Endothelial cell (in vitro differentiated cells): Measurements from ENCODE around the gene KLHDC1. TPM values are rescaled to one million over a fixed set of nuclear protein-coding genes. Genes with fewer than 3 reads are reported as not detected.

Experiments
- DNase-seq: peaks from one replicate; pipeline ENCODE4 v3.0.0; 2021; ENCODE audit warnings: low spot score
- H3K27ac Mint-ChIP-seq: one replicate; pipeline ENCODE4 v1.8.0; 2021; ENCODE audit warnings: mixed read lengths, inconsistent platforms; ENCODE audit not compliant: unreplicated experiment
- H3K27me3 Mint-ChIP-seq: one replicate; pipeline ENCODE4 v1.8.0; 2021; ENCODE audit warnings: mild to moderate bottlenecking, moderate library complexity, mixed read lengths, inconsistent platforms; ENCODE audit not compliant: unreplicated experiment
- H3K36me3 Mint-ChIP-seq: one replicate; pipeline ENCODE4 v1.8.0; 2021; ENCODE audit warnings: mild to moderate bottlenecking, low read depth, mixed read lengths, inconsistent platforms; ENCODE audit not compliant: unreplicated experiment
- H3K4me1 Mint-ChIP-seq: one replicate; pipeline ENCODE4 v1.8.0; 2021; ENCODE audit warnings: mild to moderate bottlenecking, mixed read lengths, inconsistent platforms; ENCODE audit not compliant: unreplicated experiment
- H3K4me3 Mint-ChIP-seq: one replicate; pipeline ENCODE4 v1.8.0; 2021; ENCODE audit warnings: mild to moderate bottlenecking, mixed read lengths, inconsistent platforms; ENCODE audit not compliant: unreplicated experiment
- H3K9me3 Mint-ChIP-seq: one replicate; pipeline ENCODE4 v1.8.0; 2021; ENCODE audit warnings: mixed read lengths, inconsistent platforms; ENCODE audit not compliant: unreplicated experiment
- CTCF ChIP-seq: fragments of 200-600 bp; sonication (generic); IDR thresholded peaks from one replicate; pipeline ENCODE4 v1.5.0; 2021; ENCODE audit warnings: antibody characterized with exemption; ENCODE audit not compliant: unreplicated experiment
- total RNA-seq: library from RNA; stranded (reverse); fragmentation: NEBNext Ultra II Directional; extraction: Animal tissue kit (Norgen Biotek cat#: 25700); gene quantifications from one replicate; pipeline ENCODE4 v1.2.1, GENCODE V29; 2021; ENCODE audit not compliant: unreplicated experiment

Gene KLHDC1
- total RNA-seq, 1 donor from 2014 or later = 1.6 TPM

GRCh38 chr14:49754570-49755097 lies 61.7 kb downstream of the KLHDC1 start:
- Mint-ChIP-seq H3K4me1 (no peaks in the 10 kb centered on the region), H3K27me3 (peaks cover 2% of the 10 kb centered on the region), H3K27ac (no peak overlapping the region), H3K4me3 (no peak overlapping the region), H3K9me3 (no peaks in the 10 kb centered on the region), H3K36me3 (no peaks in the 10 kb centered on the region)
- DNase-seq = no peak
- TF ChIP-seq CTCF = no peak

GRCh38 chr14:49755378-49755777 lies 62.5 kb downstream of the KLHDC1 start:
- DNase-seq = no peak
- no peak for TF ChIP-seq CTCF
- H3K36me3 Mint-ChIP-seq = no peaks in the 10 kb centered on the region

GRCh38 chr14:49761839-49762551 lies 69.1 kb downstream of the KLHDC1 start:
- Mint-ChIP-seq H3K27ac (no peak overlapping the region), H3K9me3 (no peaks in the 10 kb centered on the region), H3K4me3 (no peak overlapping the region), H3K4me1 (no peaks in the 10 kb centered on the region), H3K27me3 (peaks cover under 1% of the 10 kb centered on the region), H3K36me3 (no peaks in the 10 kb centered on the region)
- TF ChIP-seq CTCF = no peak
- no peak for DNase-seq

More at GRCh38 chr14:49755378-49755777, 62.5 kb downstream of the KLHDC1 start:
- H3K4me1 Mint-ChIP-seq = no peaks in the 10 kb centered on the region
- no peak overlapping the region for H3K4me3 Mint-ChIP-seq
- H3K27me3 Mint-ChIP-seq = peaks cover 2% of the 10 kb centered on the region
- H3K9me3 Mint-ChIP-seq = no peaks in the 10 kb centered on the region
- no peak overlapping the region for H3K27ac Mint-ChIP-seq

GRCh38 chr14:49766839-49767238 lies 73.9 kb downstream of the KLHDC1 start:
- Mint-ChIP-seq H3K27me3 (peaks cover 10% of the 10 kb centered on the region), H3K27ac (peak overlapping the region; percentile 98)

More at GRCh38 chr14:49766839-49767238, 73.9 kb downstream of the KLHDC1 start:
- Mint-ChIP-seq H3K4me1 (peaks cover 14% of the 10 kb centered on the region), H3K4me3 (peak overlapping the region; percentile 95), H3K9me3 (no peaks in the 10 kb centered on the region), H3K36me3 (peaks cover 4% of the 10 kb centered on the region)
- DNase-seq = no peak
- TF ChIP-seq CTCF = no peak
